Prostate gland (tissue), 2 donors: ENCODE results near the gene DBH.

Experiments
- POLR2AphosphoS5 ChIP-seq: sonication (generic); formaldehyde crosslinking; IDR thresholded peaks from one replicate; pipeline ENCODE4 v1.6.1; 2017; ENCODE audit warnings: antibody characterized with exemption
- TF ChIP-seq, protein P1 (sequence below), 4 experiments: fragments of 200-600 bp in 2 of 4; fragments of 450-650 bp in 2 of 4; sonication (generic) in 2 of 4; IDR thresholded peaks; 1 replicate in 3 of 4; 2 replicates in 1 of 4; pipeline ENCODE4 v1.5.1; 2016 to 2019; ENCODE audit warnings: antibody characterized with exemption in 4 of 4, mild to moderate bottlenecking in 2 of 4, moderate library complexity in 2 of 4

DNA sequence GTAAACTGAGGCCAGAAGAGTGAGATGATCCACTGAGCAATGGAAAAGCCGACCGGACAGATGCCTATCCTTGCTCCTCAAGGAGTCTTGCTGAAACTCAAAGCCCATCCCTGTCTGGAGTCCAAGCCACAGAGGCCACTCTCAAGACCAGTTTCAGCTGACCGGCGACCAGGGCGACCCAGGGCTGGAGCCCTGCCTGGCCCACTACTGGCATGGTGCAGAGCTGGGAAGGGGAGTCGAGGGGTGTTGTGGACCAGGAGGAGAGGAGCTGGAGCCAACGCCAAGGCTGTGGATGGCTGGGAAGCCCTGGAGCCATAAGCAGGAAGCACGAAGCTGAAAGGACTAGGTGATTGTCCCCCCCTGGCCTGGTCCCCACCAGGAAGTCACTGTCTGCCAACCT is 49.1 kb upstream of the DBH start:
- TF ChIP-seq, protein P1, sequence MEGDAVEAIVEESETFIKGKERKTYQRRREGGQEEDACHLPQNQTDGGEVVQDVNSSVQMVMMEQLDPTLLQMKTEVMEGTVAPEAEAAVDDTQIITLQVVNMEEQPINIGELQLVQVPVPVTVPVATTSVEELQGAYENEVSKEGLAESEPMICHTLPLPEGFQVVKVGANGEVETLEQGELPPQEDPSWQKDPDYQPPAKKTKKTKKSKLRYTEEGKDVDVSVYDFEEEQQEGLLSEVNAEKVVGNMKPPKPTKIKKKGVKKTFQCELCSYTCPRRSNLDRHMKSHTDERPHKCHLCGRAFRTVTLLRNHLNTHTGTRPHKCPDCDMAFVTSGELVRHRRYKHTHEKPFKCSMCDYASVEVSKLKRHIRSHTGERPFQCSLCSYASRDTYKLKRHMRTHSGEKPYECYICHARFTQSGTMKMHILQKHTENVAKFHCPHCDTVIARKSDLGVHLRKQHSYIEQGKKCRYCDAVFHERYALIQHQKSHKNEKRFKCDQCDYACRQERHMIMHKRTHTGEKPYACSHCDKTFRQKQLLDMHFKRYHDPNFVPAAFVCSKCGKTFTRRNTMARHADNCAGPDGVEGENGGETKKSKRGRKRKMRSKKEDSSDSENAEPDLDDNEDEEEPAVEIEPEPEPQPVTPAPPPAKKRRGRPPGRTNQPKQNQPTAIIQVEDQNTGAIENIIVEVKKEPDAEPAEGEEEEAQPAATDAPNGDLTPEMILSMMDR (IDR thresholded peaks at IDR 0.05): no peak
- TF ChIP-seq POLR2AphosphoS5: no peak
